SK-N-SH (cell line): ENCODE data around the gene AVPI1.

Source experiments
- CTCF ChIP-seq: fragments of 200-600 bp; sonication (generic); IDR thresholded peaks from 2 replicates; pipeline ENCODE4 v1.6.1; 2017; ENCODE audit warnings: antibody characterized with exemption, mild to moderate bottlenecking, moderate library complexity
- EZH2phosphoT487 ChIP-seq: fragments of 200-600 bp; sonication (generic); IDR thresholded peaks from 2 replicates; pipeline ENCODE4 v1.6.1; 2017; ENCODE audit warnings: low read depth, mixed run types, mild to moderate bottlenecking, antibody characterized with exemption, moderate library complexity, borderline replicate concordance
- FOXJ3 ChIP-seq: sonication (generic); formaldehyde crosslinking; IDR thresholded peaks from 2 replicates; pipeline ENCODE4 v1.5.1; 2020; ENCODE audit warnings: mild to moderate bottlenecking, missing genetic modification reagents
- FOXM1 ChIP-seq: IDR thresholded peaks from 2 replicates; pipeline ENCODE4 v1.4.0; 2012; ENCODE audit warnings: low read depth, mild to moderate bottlenecking
- GABPA ChIP-seq: IDR thresholded peaks from 2 replicates; pipeline ENCODE4 v1.4.0; 2012; ENCODE audit warnings: low read depth, mild to moderate bottlenecking
- MAX ChIP-seq: IDR thresholded peaks from 2 replicates; pipeline ENCODE4 v1.4.0; 2012; ENCODE audit warnings: low read depth
- POLR2AphosphoS5 ChIP-seq: IDR thresholded peaks from 2 replicates; pipeline ENCODE4 v1.6.1; 2012; ENCODE audit warnings: low read depth, low read length
- RAD21 ChIP-seq: IDR thresholded peaks from 2 replicates; pipeline ENCODE4 v1.6.1; 2012; ENCODE audit warnings: mild to moderate bottlenecking, low read length
- SMC3 ChIP-seq: IDR thresholded peaks from 2 replicates; pipeline ENCODE4 v1.6.1; 2012; ENCODE audit warnings: low read depth, low read length, improper control_type of control experiment
- TCF12 ChIP-seq: IDR thresholded peaks from 2 replicates; pipeline ENCODE4 v1.4.0; 2012
- USF1 ChIP-seq: IDR thresholded peaks from 2 replicates; pipeline ENCODE4 v1.4.0; 2012; ENCODE audit warnings: low read depth, borderline replicate concordance
- YY1 ChIP-seq: IDR thresholded peaks from 2 replicates; pipeline ENCODE4 v1.4.0; 2012; ENCODE audit warnings: low read depth, mild to moderate bottlenecking
- ZBTB33 ChIP-seq: IDR thresholded peaks from 2 replicates; pipeline ENCODE4 v1.4.0; 2012; ENCODE audit warnings: low read depth, borderline replicate concordance

GRCh38 chr10:97651773-97652172 lies 35.3 kb downstream of the AVPI1 start:
- no peak for TF ChIP-seq SMC3
- TF ChIP-seq ZBTB33, result no peak
- no peak for TF ChIP-seq USF1
- no peak for TF ChIP-seq FOXM1
- TF ChIP-seq CTCF, result no peak
- TF ChIP-seq MAX, result no peak
- TF ChIP-seq POLR2AphosphoS5, result no peak
- TF ChIP-seq TCF12, result no peak
- TF ChIP-seq EZH2phosphoT487, result no peak
- no peak for TF ChIP-seq FOXJ3 (CRISPR knock-in tag)
- TF ChIP-seq RAD21, result no peak
- no peak for TF ChIP-seq GABPA
- no peak for TF ChIP-seq YY1
